Lung (tissue), 12 donors: ENCODE measurements around the gene SDR42E2. TPM values are rescaled to one million over a fixed set of nuclear protein-coding genes. Genes with fewer than 3 reads are reported as not detected.

Source experiments
- ATAC-seq: fragments of 200-7000 bp; cut with Tn5 transposase; one replicate; pipeline ENCODE4 v1.9.1; 2020; ENCODE audit warnings: moderate number of reproducible peaks; ENCODE audit not compliant: insufficient read depth, low FRiP score
- DNase-seq, 3 donors: peaks; one replicate each; pipeline ENCODE4 v3.0.0-alpha.2; 2013 to 2017
- H3K27ac ChIP-seq, 2 donors: one replicate each; pipeline ENCODE4 v1.5.1; 2013; ENCODE audit warnings: mild to moderate bottlenecking in 2 of 2, moderate library complexity in 2 of 2, control low read depth in 1 of 2, inconsistent platforms in 1 of 2, low read depth in 1 of 2, low read length in 1 of 2
- H3K27me3 ChIP-seq, 3 donors: one replicate each; pipeline ENCODE4 v1.5.1; 2013; ENCODE audit warnings: low read length in 2 of 3; ENCODE audit not compliant: control insufficient read depth in 3 of 3, insufficient read depth in 3 of 3
- H3K36me3 ChIP-seq, 4 donors: one replicate each; pipeline ENCODE4 v1.5.1; 2013; ENCODE audit warnings: low read length in 4 of 4, mild to moderate bottlenecking in 1 of 4, moderate library complexity in 1 of 4; ENCODE audit not compliant: control insufficient read depth in 4 of 4, insufficient read depth in 4 of 4
- H3K4me1 ChIP-seq, 5 donors: one replicate each; pipeline ENCODE4 v1.5.1; 2013; ENCODE audit warnings: low read length in 5 of 5, mild to moderate bottlenecking in 2 of 5, moderate library complexity in 1 of 5; ENCODE audit not compliant: control insufficient read depth in 5 of 5, insufficient read depth in 5 of 5
- H3K4me3 ChIP-seq: one replicate; pipeline ENCODE4 v1.5.1; 2013; ENCODE audit warnings: mild to moderate bottlenecking, control low read depth, moderate library complexity
- H3K9ac ChIP-seq, 2 donors: one replicate each; pipeline ENCODE4 v1.5.1; 2013; ENCODE audit warnings: low read length in 2 of 2, control low read depth in 1 of 2; ENCODE audit not compliant: insufficient read depth in 1 of 2
- H3K9me3 ChIP-seq, 4 donors: one replicate each; pipeline ENCODE4 v1.5.1; 2013; ENCODE audit warnings: low read length in 3 of 4, mild to moderate bottlenecking in 1 of 4, moderate library complexity in 1 of 4; ENCODE audit not compliant: control insufficient read depth in 4 of 4, insufficient read depth in 3 of 4
- CTCF ChIP-seq: IDR thresholded peaks from 2 replicates; pipeline ENCODE4 v1.5.1; 2012; ENCODE audit warnings: mild to moderate bottlenecking; ENCODE audit errors: control extremely low read depth, extremely low read depth
- WGBS, 2 donors: extraction: QIAGEN DNeasy Blood & Tissue Kit; methylation state at CpG; one replicate each; pipeline ENCODE4 v1.1.7; 2013; 5-methylcytosine and 5-hydroxymethylcytosine counted together
- polyA plus RNA-seq, 2 donors: library from polyadenylated mRNA; stranded (reverse); fragments of 200-250 nt; gene quantifications; one replicate each; pipeline ENCODE4 v1.2.1, GENCODE V29; 2013
- total RNA-seq, 2 donors: library from RNA; depleted of rRNA in 1 of 2; stranded (reverse); fragments of >200 nt in 1 of 2; gene quantifications; one replicate each; pipeline ENCODE4 v1.2.1, GENCODE V29; 2014 to 2021
- donor health status: control.
- donor health status: control.
- donor health status: Bipolar disorder and iron deficiency.
- donor health status: healthy.
- donor health status: DM: yes; HTN: yes; CAD: no.

Gene SDR42E2
- total and polyA plus RNA-seq, 4 donors: 0.10 to 0.64 (median 0.11) TPM; not detected in 1

- Histone ChIP-seq H3K27me3 (no peaks in the 10 kb centered on the region), H3K4me3 (no peak overlapping the region), H3K9ac (peak overlapping the region; percentile 60 to 97), H3K4me1 (peaks cover 0 to 27% (median 12%) of the 10 kb centered on the region in 5 donors), H3K9me3 (no peaks in the 10 kb centered on the region), H3K27ac (peak overlapping the region; percentile 88 to 90), H3K36me3 (no peaks in the 10 kb centered on the region)
- WGBS, 2 donors: 14 to 15% methylated on average over 16 of the region's 16 CpGs
- ATAC-seq: no peak
- no peak for TF ChIP-seq CTCF
- peak; percentile 85 to 93 (median 92) for DNase-seq
Observed at GRCh38 chr16:22192261-22193062, 30.2 kb downstream of the SDR42E2 start.

- H3K36me3 ChIP-seq: no peaks in the 10 kb centered on the region
- TF ChIP-seq CTCF: no peak
- no peaks in the 10 kb centered on the region for H3K27me3 ChIP-seq
- peaks cover 0 to 27% (median 12%) of the 10 kb centered on the region in 5 donors for H3K4me1 ChIP-seq
- H3K4me3 ChIP-seq: no peak overlapping the region
- no peaks in the 10 kb centered on the region for H3K9me3 ChIP-seq
- 91 to 100% methylated on average over 2 of the region's 2 CpGs for WGBS, 2 donors
- H3K27ac ChIP-seq: peak overlapping the region; percentile 57 to 90
- DNase-seq (no peak), ATAC-seq (no peak)
- H3K9ac ChIP-seq: peak overlapping the region in 1 of 2 donors; percentile 97
Observed at GRCh38 chr16:22193063-22193411, 30.7 kb downstream of the SDR42E2 start.

- ATAC-seq (no peak), DNase-seq (no peak)
- 81 to 83% methylated on average over 9 of the region's 9 CpGs for WGBS, 2 donors
- Histone ChIP-seq H3K9ac (no peak overlapping the region), H3K4me3 (no peak overlapping the region), H3K4me1 (peaks cover 0 to 15% (median 3%) of the 10 kb centered on the region in 5 donors), H3K9me3 (no peaks in the 10 kb centered on the region), H3K36me3 (no peaks in the 10 kb centered on the region), H3K27me3 (no peaks in the 10 kb centered on the region), H3K27ac (no peak overlapping the region)
- no peak for TF ChIP-seq CTCF
Observed at GRCh38 chr16:22194707-22195444, 32.6 kb downstream of the SDR42E2 start.
